Raji (cell line): ENCODE results near the gene CAB39L.

ENCODE experiments used
- POLR2A ChIP-seq: IDR thresholded peaks from 2 replicates; pipeline ENCODE4 v1.6.1; 2011; ENCODE audit warnings: low read depth, low read length, control low read depth; ENCODE audit not compliant: insufficient read depth

CAB39L gene

DNA sequence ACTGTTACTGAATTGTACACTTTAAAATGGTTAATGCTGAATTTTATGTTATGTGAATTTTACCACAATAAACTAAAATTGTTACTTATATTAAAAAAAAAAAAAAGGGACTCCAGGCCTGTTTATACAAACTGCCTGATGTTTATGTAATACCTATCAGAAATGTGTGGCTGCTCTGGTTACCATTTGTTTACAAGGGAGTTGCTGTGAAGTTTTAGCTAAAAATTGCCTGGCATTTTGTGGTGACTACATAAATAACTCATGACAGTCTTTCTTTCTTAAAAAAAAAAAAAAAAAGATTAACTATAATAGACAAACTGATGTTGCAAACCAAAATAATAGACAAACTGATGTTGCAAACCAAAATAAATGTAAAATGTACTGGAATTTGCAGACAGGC, 124.3 kb downstream of the CAB39L start:
- no peak for TF ChIP-seq POLR2A

DNA sequence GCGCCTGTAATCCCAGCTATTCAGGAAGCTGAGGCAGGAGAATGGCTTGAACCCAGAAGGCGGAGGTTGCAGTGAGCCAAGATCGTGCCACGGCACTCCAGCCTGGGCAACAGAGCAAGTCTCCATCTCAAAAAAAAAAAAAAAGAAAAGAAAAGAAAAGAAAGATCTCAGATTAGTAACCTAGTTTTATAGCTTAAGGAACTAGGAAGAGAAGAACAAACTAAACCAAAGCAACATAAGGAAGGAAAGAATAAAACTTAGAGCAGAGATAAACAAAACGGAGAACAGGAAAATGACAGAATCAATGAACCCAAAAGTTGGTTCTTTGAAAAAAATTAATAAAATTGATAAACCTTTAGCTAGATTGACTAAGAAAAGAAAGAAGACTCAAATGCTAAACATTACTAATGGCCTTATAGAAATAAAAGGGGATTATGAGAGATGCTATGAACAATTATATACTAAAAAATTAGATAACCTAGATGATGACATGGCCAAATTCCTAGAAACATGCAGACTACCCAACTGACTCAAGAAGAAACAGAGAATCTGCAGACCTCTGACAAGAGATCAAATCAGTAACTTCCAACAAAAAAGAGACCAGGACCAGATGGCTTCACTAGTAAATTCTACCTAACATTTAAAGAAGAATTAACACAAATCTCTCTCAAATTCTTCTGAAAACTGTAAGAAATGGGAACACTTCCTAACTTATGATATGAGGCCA, 127.9 kb downstream of the CAB39L start:
- TF ChIP-seq POLR2A = no peak

DNA sequence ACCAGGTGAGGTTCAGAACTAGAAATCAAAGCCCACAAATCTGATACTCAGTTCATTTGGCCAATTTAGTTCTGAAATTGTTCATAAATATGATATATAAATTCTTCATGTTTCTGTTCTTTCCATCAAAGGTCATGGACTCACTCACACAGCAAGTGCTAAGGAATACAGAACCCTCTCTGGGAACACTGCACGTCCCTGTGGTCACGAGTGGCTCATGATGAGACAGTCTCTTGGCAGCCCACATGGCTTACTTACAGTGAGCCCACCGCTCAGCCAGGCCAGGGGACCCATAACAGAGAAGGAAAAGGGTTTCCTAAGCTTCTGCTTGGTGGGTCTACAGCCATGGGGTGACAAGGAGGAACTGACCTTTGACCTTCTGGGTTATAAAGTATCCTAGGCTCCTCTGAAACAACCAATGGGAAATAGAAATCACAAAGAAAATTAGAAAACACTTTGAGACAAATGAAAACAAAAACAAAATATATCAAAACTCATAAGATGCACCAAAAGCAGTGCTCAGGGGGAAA, 128.8 kb downstream of the CAB39L start:
- no peak for TF ChIP-seq POLR2A

DNA sequence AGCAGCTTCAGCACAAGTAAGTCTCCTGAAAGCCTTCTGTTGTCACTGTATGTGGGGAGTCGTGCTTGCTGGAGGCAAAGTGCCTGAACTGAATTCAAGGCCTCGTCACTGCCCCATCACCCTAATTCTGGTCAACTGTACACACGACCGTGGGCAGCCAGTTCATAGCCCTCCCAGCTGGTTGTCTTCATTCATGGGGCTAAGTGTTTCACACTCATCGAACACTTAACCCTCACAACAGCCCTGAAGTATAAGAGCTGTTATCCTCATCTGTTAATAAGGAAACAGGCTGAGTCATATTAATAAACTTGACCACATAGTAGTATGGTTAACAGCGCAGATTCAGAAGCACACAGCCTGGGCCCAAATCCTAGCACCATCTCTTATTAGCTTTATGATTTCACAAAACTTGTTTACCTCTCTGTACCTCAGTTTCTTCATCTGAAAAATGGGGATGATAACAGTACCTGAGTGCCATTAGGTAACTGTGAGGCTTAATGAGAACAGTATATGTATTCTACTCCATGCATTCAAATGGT, 129.5 kb downstream of the CAB39L start:
- no peak for TF ChIP-seq POLR2A

DNA sequence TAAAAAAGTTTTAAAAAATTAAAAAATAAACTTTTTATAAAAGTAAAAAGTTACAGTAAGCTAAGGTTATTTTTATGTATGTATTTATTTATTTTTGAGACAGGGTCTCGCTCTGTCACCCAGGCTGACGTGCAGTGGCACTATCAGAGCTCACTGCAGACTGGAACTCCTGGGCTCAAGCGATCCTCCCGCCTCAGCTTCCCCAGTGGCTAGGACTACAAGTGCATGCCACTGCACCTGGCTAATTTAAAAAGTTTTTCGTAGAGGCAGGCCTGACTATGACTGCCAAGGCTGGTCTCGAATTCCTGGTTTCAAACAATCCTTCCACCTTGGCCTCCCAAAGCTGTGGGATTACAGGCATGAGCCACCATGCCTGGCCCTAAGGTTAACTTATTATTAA, 132.0 kb downstream of the CAB39L start:
- no peak for TF ChIP-seq POLR2A

DNA sequence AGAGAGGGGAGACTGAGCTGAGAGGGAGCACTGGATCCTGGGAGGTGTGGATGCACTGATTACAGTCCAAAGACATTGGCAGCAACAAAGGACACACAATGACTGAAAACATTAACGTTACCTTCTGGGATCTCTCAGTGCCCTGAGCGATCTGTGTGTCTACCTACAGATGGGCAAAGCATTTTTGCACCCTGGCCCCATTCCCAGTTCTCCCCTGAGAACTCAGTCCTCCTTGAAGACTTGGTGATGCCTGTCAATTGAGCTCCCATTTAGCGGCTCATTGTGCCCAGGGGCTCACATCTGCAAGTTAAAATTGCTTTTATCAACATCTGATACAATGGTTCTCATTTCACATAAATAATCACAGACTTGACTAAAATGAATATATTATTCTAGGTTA, 133.6 kb downstream of the CAB39L start:
- no peak for TF ChIP-seq POLR2A

DNA sequence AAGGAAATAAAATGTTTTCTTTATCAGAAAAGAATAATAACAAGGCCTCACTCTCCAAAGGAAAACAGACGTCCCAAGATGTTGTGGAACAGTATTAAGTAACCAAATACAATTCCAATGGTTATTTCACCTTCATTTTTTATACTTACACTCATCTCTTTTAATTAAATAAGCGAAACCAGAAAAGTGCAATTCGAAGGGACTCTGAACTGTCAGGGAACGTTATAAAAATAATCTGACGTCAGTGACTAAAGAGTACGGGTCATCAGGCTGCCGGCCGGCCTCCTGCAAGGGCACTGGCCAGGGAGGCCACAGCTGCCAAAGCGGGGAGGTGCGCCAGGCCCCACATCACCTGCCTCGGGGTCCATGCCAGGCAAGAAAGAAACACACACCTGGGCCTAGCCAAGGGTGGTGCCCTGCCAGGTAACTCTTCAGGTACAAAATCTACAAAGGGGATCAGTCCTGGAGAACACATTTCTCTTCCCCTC, 134.9 kb downstream of the CAB39L start:
- no peak for TF ChIP-seq POLR2A

DNA sequence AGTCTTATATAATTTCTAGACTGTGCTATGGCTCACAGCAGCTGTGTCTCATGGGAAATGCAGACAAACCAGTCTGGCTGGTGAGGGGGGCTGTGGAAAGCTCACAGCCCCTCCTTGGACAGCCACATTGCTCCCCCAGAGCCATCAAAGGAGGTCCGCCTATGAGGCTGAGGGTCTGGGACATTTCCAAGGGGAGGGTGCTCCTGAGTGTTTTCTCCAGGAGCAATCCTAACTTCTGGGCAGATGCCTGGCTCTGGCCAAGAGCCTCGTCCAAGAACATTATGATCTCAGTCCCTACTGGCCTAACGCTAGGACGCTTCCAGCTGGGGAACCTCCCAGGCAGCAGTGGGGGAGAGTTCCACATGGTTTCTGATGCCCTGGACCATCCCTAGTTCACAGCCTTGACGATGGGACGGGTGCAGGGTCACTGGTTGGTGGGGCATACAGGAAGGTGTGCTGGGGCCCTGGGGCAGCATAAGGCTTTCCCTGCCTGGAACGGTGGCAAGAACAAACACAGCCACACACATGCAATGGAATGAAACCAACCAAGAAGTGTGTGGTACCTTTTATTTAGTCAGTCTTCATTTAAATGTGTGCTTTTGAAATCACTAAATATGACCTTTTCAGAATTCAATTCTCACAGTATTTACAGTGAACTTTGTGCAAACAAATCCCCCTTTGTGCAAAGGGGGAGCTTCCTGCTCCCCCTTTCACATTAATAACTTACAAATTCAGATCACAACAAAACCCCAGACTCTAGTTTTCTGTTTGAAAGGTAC, 135.6 kb downstream of the CAB39L start:
- TF ChIP-seq POLR2A = no peak

DNA sequence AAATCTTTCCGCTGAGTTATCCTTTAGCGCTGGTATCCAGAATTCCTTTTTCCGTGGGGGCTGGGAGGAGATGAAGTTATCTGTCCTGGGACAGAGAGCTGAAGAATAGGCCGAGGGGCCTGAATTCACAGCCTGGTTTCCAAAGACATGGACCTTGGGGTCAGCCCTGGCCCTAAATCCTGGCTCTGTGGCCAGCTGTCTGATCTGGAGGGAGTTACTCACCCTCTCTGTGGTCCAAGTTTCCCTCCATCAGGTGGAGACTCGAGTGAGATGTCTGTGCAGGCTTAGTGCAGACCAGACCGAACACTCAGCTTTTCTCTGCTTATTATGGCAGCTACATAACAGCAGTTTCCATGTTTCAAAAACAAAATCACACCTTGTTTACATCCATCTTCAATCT, 136.5 kb downstream of the CAB39L start:
- no peak for TF ChIP-seq POLR2A

DNA sequence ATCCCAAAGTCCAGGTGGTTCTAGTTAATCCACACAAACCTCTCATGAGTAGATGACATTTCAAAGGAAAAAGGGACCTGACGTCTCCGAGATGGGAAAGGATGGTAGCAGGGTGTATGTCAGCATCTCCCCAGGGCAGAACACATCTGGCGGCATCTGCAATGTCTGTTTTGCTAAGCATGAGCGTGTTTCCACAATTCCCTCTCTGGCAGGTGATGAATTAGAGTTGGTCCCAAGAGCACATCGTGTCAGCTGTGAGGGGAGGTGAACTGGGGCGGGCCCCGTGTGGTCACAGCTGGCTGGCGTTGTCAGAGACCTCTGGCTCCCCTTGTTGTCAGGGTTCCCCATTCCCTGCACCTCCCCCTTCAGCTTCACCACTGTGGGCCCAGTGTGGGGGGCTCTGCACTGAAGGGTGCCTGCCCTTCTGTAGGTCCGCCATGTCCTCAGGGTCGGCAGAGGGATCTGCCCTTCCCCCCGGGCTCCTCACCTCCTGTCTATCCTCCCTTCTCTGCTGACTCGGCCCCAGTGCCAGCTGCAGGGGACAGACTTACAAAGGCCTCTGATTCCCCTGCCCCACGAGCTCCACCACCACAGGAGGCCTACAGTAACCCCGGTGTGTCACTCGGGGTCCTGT, 138.0 kb downstream of the CAB39L start:
- no peak for TF ChIP-seq POLR2A

DNA sequence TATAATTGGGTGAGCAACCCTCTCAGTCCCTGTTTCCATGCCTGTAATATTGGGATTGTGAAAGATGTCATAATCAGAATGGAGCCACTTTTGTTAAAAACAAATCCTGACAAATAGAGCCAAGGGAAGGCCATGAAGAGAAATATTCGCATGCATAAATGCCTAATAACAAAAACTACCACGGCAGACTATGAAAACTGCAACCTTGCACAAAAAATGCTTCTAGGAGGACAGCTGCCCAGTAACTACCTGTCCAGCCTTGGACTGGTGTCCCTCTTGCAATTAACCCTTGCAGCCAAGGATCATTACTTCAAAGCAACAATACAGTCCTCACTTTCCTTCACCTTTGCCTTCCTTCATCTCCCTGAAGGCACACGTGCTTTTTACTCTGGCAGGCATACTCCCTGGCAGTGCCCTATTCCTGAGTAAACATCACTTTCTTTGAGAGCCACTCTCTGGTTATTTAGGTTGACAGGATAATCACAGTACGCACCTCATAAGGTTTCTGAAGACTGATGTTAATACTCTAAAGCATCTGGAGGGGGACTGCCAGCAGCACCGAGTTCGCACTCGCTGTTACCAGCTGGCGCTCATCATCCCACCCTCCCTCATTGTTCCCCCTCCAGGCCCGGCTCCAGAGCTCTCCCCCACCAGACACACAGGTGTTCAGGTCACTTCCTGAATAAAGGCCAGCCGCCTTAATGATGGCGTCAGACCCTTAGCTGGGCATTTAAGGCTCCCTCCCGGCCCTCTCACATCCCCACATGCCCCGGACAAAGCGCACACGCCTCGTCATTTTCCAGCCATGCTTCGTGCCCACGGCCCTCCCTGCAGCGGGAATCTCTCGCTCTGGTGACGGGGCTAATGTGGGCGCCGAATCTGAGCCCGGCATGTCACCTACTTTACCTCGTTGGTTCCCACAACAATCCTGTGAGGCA, 138.8 kb downstream of the CAB39L start:
- TF ChIP-seq POLR2A = no peak

DNA sequence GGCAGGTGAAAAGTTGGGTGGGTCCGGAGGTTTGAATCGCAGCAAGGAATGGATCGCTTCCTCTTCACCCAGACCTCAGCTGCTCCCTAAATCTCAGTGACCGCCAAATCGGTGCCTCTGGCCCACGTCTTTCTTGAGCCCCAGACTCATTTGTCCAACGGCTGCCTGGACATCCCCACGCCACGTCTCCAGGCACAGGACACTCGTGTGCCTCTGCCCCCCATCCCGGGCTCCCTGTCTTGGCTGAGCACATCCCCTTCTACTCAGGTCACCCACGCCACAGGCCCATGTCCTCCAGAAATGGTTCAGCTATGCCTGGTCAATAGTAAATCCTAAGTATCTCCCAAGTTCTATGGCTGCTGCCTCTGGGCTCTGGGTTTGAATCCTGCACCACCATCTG, 139.5 kb downstream of the CAB39L start:
- no peak for TF ChIP-seq POLR2A

DNA sequence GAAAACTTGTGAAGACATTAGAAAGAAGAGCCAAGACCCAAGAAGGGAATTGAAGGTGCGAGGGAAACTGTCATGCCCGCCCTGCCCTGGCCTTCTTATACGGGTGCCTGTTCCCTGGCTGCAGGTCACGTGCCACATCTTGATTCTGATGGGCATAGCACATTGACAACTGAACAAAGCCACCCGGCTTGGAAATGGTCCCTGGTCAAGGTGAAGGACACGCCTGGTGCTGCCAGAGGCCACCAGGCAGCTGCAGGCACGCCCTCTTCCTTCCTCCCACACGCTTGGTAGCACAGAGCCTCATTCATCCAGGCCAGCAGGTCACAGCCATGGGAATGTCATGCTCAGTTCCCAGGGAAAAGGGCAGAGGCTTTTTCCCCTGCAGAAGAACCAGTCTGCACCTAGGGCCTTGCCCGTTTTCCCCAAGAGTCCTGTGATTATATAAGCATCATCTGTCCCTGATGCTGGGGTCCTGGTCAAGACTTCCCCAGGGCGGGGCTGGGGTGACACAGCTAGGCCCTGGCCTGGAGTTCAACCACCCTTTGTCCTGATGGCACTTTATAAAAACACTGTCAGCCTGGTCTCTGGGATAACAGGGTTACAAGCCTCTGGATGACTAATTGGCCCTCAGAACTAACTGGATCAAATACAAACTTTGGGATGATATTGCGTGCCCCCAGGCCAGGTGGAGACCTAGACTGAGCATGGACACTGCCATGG, 140.2 kb downstream of the CAB39L start:
- TF ChIP-seq POLR2A = no peak

DNA sequence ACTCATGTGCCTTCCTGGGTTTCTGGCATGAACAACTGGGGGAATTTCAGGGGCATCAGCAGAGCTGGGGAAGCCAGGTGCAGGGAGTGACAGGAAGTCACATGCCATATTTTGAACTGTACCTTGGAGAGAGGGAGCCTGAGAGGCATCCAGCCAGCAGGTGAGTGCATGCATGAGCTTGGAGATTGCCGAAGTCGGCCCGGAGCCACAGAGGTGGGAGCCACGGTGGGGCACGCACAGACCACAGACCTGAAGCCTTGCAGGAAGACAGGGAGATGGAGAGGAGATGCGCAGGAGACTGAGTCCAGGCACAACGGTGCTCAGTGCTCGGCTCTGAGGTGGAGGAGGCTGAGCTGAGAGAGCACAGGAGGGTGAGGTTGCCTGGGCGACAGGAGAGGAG, 141.0 kb downstream of the CAB39L start:
- no peak for TF ChIP-seq POLR2A
